B cell (primary cell): Measurements from ENCODE around the gene TSPAN9. TPM values are rescaled to one million over a fixed set of nuclear protein-coding genes. Genes with fewer than 3 reads are reported as not detected.

Experiments used
- ATAC-seq: fragments of 200-7000 bp; cut with Tn5 transposase; one replicate; pipeline ENCODE4 v1.10.0; 2021; ENCODE audit warnings: low read depth, mild to moderate bottlenecking, moderate number of reproducible peaks, moderate library complexity
- CTCF ChIA-PET: fragments of 350-600 bp; sonication (Branson Sonifier 250); formaldehyde crosslinking; loops from one replicate; lab custom pipeline; 2021; ENCODE audit warnings: antibody characterized with exemption, inconsistent platforms; lab: Charles Lee
- POLR2A ChIA-PET: fragments of 350-600 bp; sonication (Branson Sonifier 250); formaldehyde crosslinking; loops from one replicate; lab custom pipeline; 2021; ENCODE audit warnings: antibody characterized with exemption; lab: Charles Lee
- DNase-seq: peaks from one replicate; pipeline ENCODE4 v3.0.0; 2013
- H2AFZ ChIP-seq: 2 replicates; pipeline ENCODE4 v1.6.1; 2012; ENCODE audit warnings: mild to moderate bottlenecking, low read depth, low read length; ENCODE audit not compliant: insufficient read depth, poor library complexity, severe bottlenecking
- H3K27ac ChIP-seq, 2 donors: 1 replicate in 1 of 2; 2 replicates in 1 of 2; pipeline ENCODE4 v1.5.1; 2012 to 2013; ENCODE audit warnings: low read length in 2 of 2, mild to moderate bottlenecking in 2 of 2, moderate library complexity in 1 of 2
- H3K27me3 ChIP-seq, 4 experiments: fragments of 200-600 bp in 1 of 4; sonication (generic) in 1 of 4; replicated peaks in 1 of 4; 1 replicate in 2 of 4; 2 replicates in 2 of 4; pipeline versions ENCODE4 v1.6.1 to v1.7.0; 2013 to 2016; ENCODE audit warnings: low read length in 3 of 4, mild to moderate bottlenecking in 2 of 4, mixed read lengths in 1 of 4, moderate library complexity in 1 of 4; ENCODE audit not compliant: insufficient read depth in 4 of 4, control insufficient read depth in 3 of 4; ENCODE audit errors: control extremely low read depth in 1 of 4
- H3K36me3 ChIP-seq, 2 experiments: replicated peaks in 1 of 2; 1 replicate in 1 of 2; 2 replicates in 1 of 2; pipeline versions ENCODE4 v1.6.1 to v1.7.1; 2013; ENCODE audit warnings: low read length in 1 of 2; ENCODE audit not compliant: insufficient read depth in 2 of 2, control insufficient read depth in 1 of 2; ENCODE audit errors: control extremely low read depth in 1 of 2, extremely low read depth in 1 of 2
- H3K4me1 ChIP-seq, 2 donors: fragments of 200-600 bp in 1 of 2; sonication (generic) in 1 of 2; 1 replicate in 1 of 2; 2 replicates in 1 of 2; pipeline versions ENCODE4 v1.5.1 to v1.6.1; 2013 to 2017; ENCODE audit warnings: low read length in 2 of 2; ENCODE audit not compliant: control insufficient read depth in 2 of 2, insufficient read depth in 2 of 2
- H3K4me2 ChIP-seq: replicated peaks from 2 replicates; pipeline ENCODE3; 2012; ENCODE audit warnings: mild to moderate bottlenecking, low read depth, low read length; ENCODE audit not compliant: poor library complexity, severe bottlenecking
- H3K4me3 ChIP-seq, 5 experiments: fragments of 200-600 bp in 1 of 5; sonication (generic) in 1 of 5; 1 replicate in 3 of 5; 2 replicates in 2 of 5; pipeline versions ENCODE4 v1.5.1 to v1.7.0; 2011 to 2016; ENCODE audit warnings: low read length in 4 of 5, mild to moderate bottlenecking in 4 of 5, low read depth in 2 of 5, control low read depth in 1 of 5, moderate library complexity in 1 of 5; ENCODE audit not compliant: insufficient read depth in 1 of 5; ENCODE audit errors: control extremely low read depth in 1 of 5, extremely low read depth in 1 of 5
- H3K79me2 ChIP-seq: fragments of 200-600 bp; sonication (generic); one replicate; pipeline ENCODE4 v1.6.0; 2016; ENCODE audit warnings: low read length; ENCODE audit not compliant: control insufficient read depth, insufficient read depth
- H3K9ac ChIP-seq: fragments of 200-600 bp; sonication (generic); 2 replicates; pipeline ENCODE4 v1.6.1; 2017; ENCODE audit warnings: mild to moderate bottlenecking, low read length, moderate library complexity
- H3K9me3 ChIP-seq, 3 donors: one replicate each; pipeline versions ENCODE4 v1.6.1 to v1.7.1; 2013; ENCODE audit warnings: low read length in 2 of 3; ENCODE audit not compliant: control insufficient read depth in 2 of 3, insufficient read depth in 1 of 3; ENCODE audit errors: control extremely low read depth in 1 of 3
- H4K20me1 ChIP-seq: 2 replicates; pipeline ENCODE4 v1.6.0; 2012; ENCODE audit warnings: mild to moderate bottlenecking, low read length; ENCODE audit not compliant: insufficient read depth, control insufficient read depth, poor library complexity, severe bottlenecking
- H3K27ac Mint-ChIP-seq: one replicate; pipeline ENCODE4 v1.8.0; 2021; ENCODE audit warnings: mixed read lengths
- H3K27me3 Mint-ChIP-seq: one replicate; pipeline ENCODE4 v1.8.0; 2021; ENCODE audit warnings: mixed read lengths
- H3K4me1 Mint-ChIP-seq: one replicate; pipeline ENCODE4 v1.8.0; 2021; ENCODE audit warnings: mixed read lengths
- H3K4me3 Mint-ChIP-seq: one replicate; pipeline ENCODE4 v1.8.0; 2021; ENCODE audit warnings: mixed read lengths
- H3K9me3 Mint-ChIP-seq: one replicate; pipeline ENCODE4 v1.8.0; 2022; ENCODE audit warnings: mixed read lengths; ENCODE audit not compliant: insufficient read depth
- CTCF ChIP-seq: fragments of 200-600 bp; IDR thresholded peaks from one replicate; pipeline ENCODE4 v1.8.0; 2022; ENCODE audit warnings: antibody characterized with exemption, mild to moderate bottlenecking
- EZH2 ChIP-seq: IDR thresholded peaks from 2 replicates; pipeline ENCODE4 v1.6.1; 2012; ENCODE audit warnings: borderline replicate concordance, low read depth, mild to moderate bottlenecking, moderate library complexity, low read length; ENCODE audit not compliant: insufficient read depth, poor library complexity, severe bottlenecking
- WGBS: methylation state at CpG from one replicate; pipeline ENCODE4 v1.1.5; 2013; ENCODE audit warnings: missing lambda C conversion rate; ENCODE audit not compliant: insufficient coverage; 5-methylcytosine and 5-hydroxymethylcytosine counted together
- intact Hi-C: fragments of 100-400 bp; cut with micrococcal nuclease; formaldehyde crosslinking; loops from one replicate; pipeline ENCODE4 v1.10.0; 2022
- polyA plus RNA-seq: library from polyadenylated mRNA; depleted of rRNA; stranded (reverse); fragments of >200 nt; gene quantifications from 2 replicates; pipeline ENCODE4 v1.2.3, GENCODE V29; 2012
- total RNA-seq, 2 donors: library from RNA; stranded (reverse); fragments of 120-200 nt in 1 of 2; gene quantifications; 1 replicate in 1 of 2; 2 replicates in 1 of 2; pipeline versions ENCODE4 v1.2.3 to v1.2.4, GENCODE V29; 2013 to 2022

TSPAN9 gene
- total and polyA plus RNA-seq, 2 donors (not counting 1 experiment from before 2014, with no cell fraction given) = 0.15 to 0.37 TPM

- Histone ChIP-seq H3K9me3 (no peaks in the 10 kb centered on the region), H3K9ac (no peak overlapping the region), H3K4me2 (no peak overlapping the region), H3K27ac (no peak overlapping the region), H3K4me1 (no peaks in the 10 kb centered on the region), H3K27me3 (peaks cover 0 to 3% (median 0%) of the 10 kb centered on the region in 4 experiments), H2AFZ (no peak overlapping the region), H4K20me1 (no peaks in the 10 kb centered on the region), H3K4me3 (no peak overlapping the region), H3K36me3 (no peaks in the 10 kb centered on the region), H3K79me2 (no peaks in the 10 kb centered on the region)
- whole genome bisulfite sequencing = 87% methylated on average over 7 of the region's 12 CpGs
- ChIA-PET POLR2A (no interaction called here), CTCF (no interaction called here)
- no peak overlapping the region for H3K4me3 Mint-ChIP-seq
- H3K27me3 Mint-ChIP-seq = peaks cover 29% of the 10 kb centered on the region
- no peaks in the 10 kb centered on the region for H3K9me3 Mint-ChIP-seq
- intact Hi-C loops = no loop called here
- no peak for ATAC-seq
- TF ChIP-seq CTCF (no peak), EZH2 (no peak)
- H3K27ac Mint-ChIP-seq = no peak overlapping the region
- no peak for DNase-seq
- no peaks in the 10 kb centered on the region for H3K4me1 Mint-ChIP-seq
Observed at GRCh38 chr12:3316776-3317480, 239.7 kb downstream of the TSPAN9 start.

- Mint-ChIP-seq H3K4me3 (no peak overlapping the region), H3K4me1 (no peaks in the 10 kb centered on the region), H3K27ac (no peak overlapping the region), H3K27me3 (peaks cover 32% of the 10 kb centered on the region), H3K9me3 (no peaks in the 10 kb centered on the region)
- H3K4me3 ChIP-seq = no peak overlapping the region
- H3K4me2 ChIP-seq = no peak overlapping the region
- CTCF ChIA-PET = no interaction called here
- H3K79me2 ChIP-seq = no peaks in the 10 kb centered on the region
- ATAC-seq (no peak), DNase-seq (no peak)
- H3K36me3 ChIP-seq = no peaks in the 10 kb centered on the region
- H3K9ac ChIP-seq = no peak overlapping the region
- H3K27ac ChIP-seq = no peak overlapping the region
- no peak for TF ChIP-seq EZH2
- no peak for TF ChIP-seq CTCF
- intact Hi-C loops = no loop called here
- no peaks in the 10 kb centered on the region for H3K4me1 ChIP-seq
- H2AFZ ChIP-seq = no peak overlapping the region
- H4K20me1 ChIP-seq = no peaks in the 10 kb centered on the region
- 30% methylated on average over 2 of the region's 4 CpGs for WGBS
- POLR2A ChIA-PET = no interaction called here
- H3K9me3 ChIP-seq = no peaks in the 10 kb centered on the region
- H3K27me3 ChIP-seq = peaks cover 0 to 3% (median 0%) of the 10 kb centered on the region in 4 experiments
Observed at GRCh38 chr12:3317481-3317815, 240.3 kb downstream of the TSPAN9 start.
